CD4-positive, alpha-beta T cell (primary cell): ENCODE measurements around the gene KIAA1217. TPM values are rescaled to one million over a fixed set of nuclear protein-coding genes. Genes with fewer than 3 reads are reported as not detected.

Experiments
- ATAC-seq: fragments of 200-7000 bp; cut with Tn5 transposase; one replicate; pipeline ENCODE4 v1.10.0; 2022; ENCODE audit warnings: mild to moderate bottlenecking; ENCODE audit not compliant: poor library complexity
- CTCF ChIA-PET: fragments of 350-600 bp; sonication (Branson Sonifier 250); formaldehyde crosslinking; loops from one replicate; lab custom pipeline; 2021; ENCODE audit warnings: antibody characterized with exemption, inconsistent platforms; lab: Charles Lee
- POLR2A ChIA-PET: fragments of 350-600 bp; sonication (Branson Sonifier 250); formaldehyde crosslinking; loops from one replicate; lab custom pipeline; 2021; ENCODE audit warnings: antibody characterized with exemption, inconsistent platforms; lab: Charles Lee
- DNase-seq, 14 experiments: peaks; one replicate each; pipeline ENCODE4 v3.0.0-alpha.2; 2013 to 2020; ENCODE audit warnings: mixed read lengths in 2 of 14
- H3K27ac ChIP-seq, 2 donors: one replicate each; pipeline versions ENCODE4 v1.5.1 to v1.7.0; 2013; ENCODE audit warnings: low read length in 2 of 2, low read depth in 1 of 2, mild to moderate bottlenecking in 1 of 2
- H3K27me3 ChIP-seq, 2 experiments: 1 replicate in 1 of 2; 2 replicates in 1 of 2; pipeline versions ENCODE4 v1.6.1 to v1.7.0; 2013; ENCODE audit warnings: low read length in 2 of 2, control low read depth in 1 of 2, mild to moderate bottlenecking in 1 of 2, moderate library complexity in 1 of 2; ENCODE audit not compliant: insufficient read depth in 2 of 2, control insufficient read depth in 1 of 2
- H3K36me3 ChIP-seq: one replicate; pipeline ENCODE4 v1.6.1; 2013; ENCODE audit warnings: low read length, control low read depth; ENCODE audit not compliant: insufficient read depth
- H3K4me1 ChIP-seq: one replicate; pipeline ENCODE4 v1.6.1; 2013; ENCODE audit warnings: low read length, control low read depth; ENCODE audit not compliant: insufficient read depth
- H3K4me3 ChIP-seq: one replicate; pipeline ENCODE4 v1.5.1; 2013; ENCODE audit warnings: mild to moderate bottlenecking, low read length, moderate library complexity
- H3K9me3 ChIP-seq, 2 experiments: 1 replicate in 1 of 2; 2 replicates in 1 of 2; pipeline versions ENCODE4 v1.6.1 to v1.7.0; 2013; ENCODE audit warnings: low read length in 2 of 2, mild to moderate bottlenecking in 2 of 2, control low read depth in 1 of 2, moderate library complexity in 1 of 2; ENCODE audit not compliant: control insufficient read depth in 1 of 2, insufficient read depth in 1 of 2
- H3K27ac Mint-ChIP-seq: one replicate; pipeline ENCODE4 v1.8.0; 2020; ENCODE audit warnings: mixed read lengths
- H3K27me3 Mint-ChIP-seq: one replicate; pipeline ENCODE4 v1.8.0; 2021; ENCODE audit warnings: mixed read lengths
- H3K36me3 Mint-ChIP-seq: one replicate; pipeline ENCODE4 v1.8.0; 2021; ENCODE audit warnings: low read depth, mixed read lengths
- H3K4me1 Mint-ChIP-seq: one replicate; pipeline ENCODE4 v1.8.0; 2021; ENCODE audit warnings: low read depth, mixed read lengths
- H3K4me3 Mint-ChIP-seq: one replicate; pipeline ENCODE4 v1.8.0; 2020; ENCODE audit warnings: mild to moderate bottlenecking, mixed read lengths
- H3K9me3 Mint-ChIP-seq: one replicate; pipeline ENCODE4 v1.8.0; 2020; ENCODE audit warnings: mixed read lengths
- CTCF ChIP-seq: fragments of 200-600 bp; IDR thresholded peaks from one replicate; pipeline ENCODE4 v1.8.0; 2022; ENCODE audit warnings: antibody characterized with exemption, mild to moderate bottlenecking
- intact Hi-C, 2 experiments: fragments of 100-400 bp; cut with DNase I in 1 of 2; cut with micrococcal nuclease in 1 of 2; formaldehyde crosslinking; loops; one replicate each; pipeline versions ENCODE4 v1.15.1 to v1.9.0; 2023 to 2025; cut with DNase I, micrococcal nuclease
- polyA plus RNA-seq, 2 donors: library from polyadenylated mRNA; unstranded; fragments of 120-200 nt; gene quantifications; one replicate each; pipeline ENCODE4 v1.2.1, GENCODE V29; 2013
- total RNA-seq, 174 experiments: library from RNA in 2 of 174; stranded (reverse) in 2 of 174; gene quantifications; one replicate each; pipeline ENCODE4 v1.2.3 and lab custom pipeline; 2021 to 2026

The KIAA1217 gene
- not detected for total RNA-seq
- 0.19 TPM for polyA plus RNA-seq (2013, experiment 1 of 2)
- 0.68 TPM for polyA plus RNA-seq (2013, experiment 2 of 2)
- 0 to 4.4 (median 0.91) reads per million in 172 experiments for total RNA-seq (lab: John Stamatoyannopoulos, UW)

GRCh38 chr10:24208661-24209431 is at the start of gene KIAA1217:
Gene KIAA1217 (plus strand): TSS chr10:24209138. CDS start chr10:24209194, 56 bp downstream.
- intact Hi-C loops, result no loop called here
- Mint-ChIP-seq H3K9me3 (no peaks in the 10 kb centered on the region), H3K27ac (no peak within 1 kb of the TSS), H3K4me1 (peaks cover 14% of the 10 kb centered on the region), H3K36me3 (no peaks in the 10 kb centered on the region), H3K4me3 (peak within 1 kb of the TSS; percentile 59), H3K27me3 (peaks cover 53% of the 10 kb centered on the region)
- no peak for TF ChIP-seq CTCF
- Histone ChIP-seq H3K9me3 (no peaks in the 10 kb centered on the region), H3K27me3 (peaks cover 8 to 24% of the 10 kb centered on the region in 2 experiments), H3K36me3 (no peaks in the 10 kb centered on the region), H3K4me3 (peak within 1 kb of the TSS; percentile 5), H3K4me1 (peaks cover 6% of the 10 kb centered on the region), H3K27ac (no peak within 1 kb of the TSS)
- DNase-seq (no peak), ATAC-seq (no peak)
- ChIA-PET CTCF (no interaction called here), POLR2A (no interaction called here)

GRCh38 chr10:24162206-24162985 is 46.5 kb upstream of the KIAA1217 start:
- POLR2A ChIA-PET, result no interaction called here
- Histone ChIP-seq H3K4me3 (no peak overlapping the region), H3K27me3 (no peaks in the 10 kb centered on the region), H3K4me1 (no peaks in the 10 kb centered on the region), H3K36me3 (no peaks in the 10 kb centered on the region), H3K9me3 (peaks cover 3 to 5% of the 10 kb centered on the region in 2 experiments), H3K27ac (no peak overlapping the region)
- no peaks in the 10 kb centered on the region for H3K27me3 Mint-ChIP-seq
- DNase-seq (no peak), ATAC-seq (no peak)
- H3K9me3 Mint-ChIP-seq, result peaks cover 8% of the 10 kb centered on the region
- no peaks in the 10 kb centered on the region for H3K4me1 Mint-ChIP-seq
- CTCF ChIA-PET, result no interaction called here
- no peak overlapping the region for H3K4me3 Mint-ChIP-seq
- no peak overlapping the region for H3K27ac Mint-ChIP-seq
- no peaks in the 10 kb centered on the region for H3K36me3 Mint-ChIP-seq
- intact Hi-C loops, result no loop called here
- no peak for TF ChIP-seq CTCF

GRCh38 chr10:24163485-24163884 is 45.5 kb upstream of the KIAA1217 start:
- Histone ChIP-seq H3K9me3 (peaks cover 0 to 3% of the 10 kb centered on the region in 2 experiments), H3K4me1 (no peaks in the 10 kb centered on the region), H3K27ac (no peak overlapping the region), H3K36me3 (no peaks in the 10 kb centered on the region), H3K27me3 (no peaks in the 10 kb centered on the region), H3K4me3 (no peak overlapping the region)
- DNase-seq (no peak), ATAC-seq (no peak)
- no peak for TF ChIP-seq CTCF
- POLR2A ChIA-PET, result no interaction called here
- no peaks in the 10 kb centered on the region for H3K27me3 Mint-ChIP-seq
- intact Hi-C loops, result no loop called here
- H3K9me3 Mint-ChIP-seq, result peaks cover 1% of the 10 kb centered on the region
- no peaks in the 10 kb centered on the region for H3K4me1 Mint-ChIP-seq
- no peak overlapping the region for H3K27ac Mint-ChIP-seq
- CTCF ChIA-PET, result no interaction called here
- H3K36me3 Mint-ChIP-seq, result no peaks in the 10 kb centered on the region
- no peak overlapping the region for H3K4me3 Mint-ChIP-seq
